IPS DF 19.7 (cell line): ENCODE data around the gene DYNLT1.
"Not testable (repeated sequence)": the region's sequence is repeated elsewhere in the genome, so short reads cannot be mapped to it uniquely, and the experiment has no call there.

ENCODE experiments used
- DNase-seq: peaks from one replicate; pipeline ENCODE4 v3.0.0-alpha.2; 2013; ENCODE audit warnings: low read depth, low spot score

The DYNLT1 gene

DNA sequence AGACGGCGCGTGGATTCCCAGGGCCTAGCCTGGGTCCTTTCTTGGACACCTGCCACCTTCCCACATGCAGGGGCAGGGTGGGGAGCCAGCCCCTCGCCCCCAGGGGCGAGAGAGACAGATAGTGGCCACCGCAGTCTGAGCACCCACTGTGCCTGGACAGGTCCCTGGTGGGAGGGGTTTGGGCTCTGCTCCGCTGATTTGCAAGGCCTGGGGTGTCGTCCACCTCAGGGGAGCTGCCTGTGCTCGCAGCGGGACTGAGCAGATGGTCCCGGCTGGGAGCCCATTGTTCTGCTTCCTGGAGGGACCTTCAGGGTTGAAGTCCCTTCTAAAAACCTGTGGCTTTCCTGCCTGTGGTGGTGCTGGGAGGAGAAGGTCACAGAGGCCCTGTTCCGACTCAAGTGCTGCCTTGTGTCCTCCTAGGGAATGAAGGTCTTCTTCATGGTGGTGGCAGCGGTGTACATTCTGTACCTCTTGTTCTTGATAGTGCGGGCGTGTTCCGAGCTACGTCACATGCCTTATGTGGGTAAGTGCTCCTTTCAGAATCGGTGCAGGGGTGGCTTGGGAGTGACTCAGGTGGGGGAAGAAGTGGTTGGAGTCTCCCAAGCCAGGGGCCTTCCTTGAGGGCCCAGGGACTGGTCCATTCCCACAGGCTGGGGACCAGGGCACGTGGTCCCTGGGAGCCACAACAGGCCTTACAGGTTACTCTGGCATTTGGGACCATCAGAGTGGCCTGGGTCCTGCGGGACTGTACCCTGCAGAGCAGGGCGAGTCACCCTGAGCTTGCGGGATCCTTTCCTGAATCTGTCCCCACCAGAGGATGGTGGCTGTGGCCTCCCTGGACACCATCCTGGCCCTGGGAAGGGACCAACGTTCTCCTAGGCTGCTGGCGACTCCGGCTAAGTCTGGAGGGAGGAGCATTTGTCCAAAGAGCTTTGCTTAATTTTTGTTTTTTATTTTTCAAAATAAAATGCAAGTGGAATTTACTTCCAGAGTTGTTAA is 19.6 kb downstream of the DYNLT1 start:
- DNase-seq = no peak

DNA sequence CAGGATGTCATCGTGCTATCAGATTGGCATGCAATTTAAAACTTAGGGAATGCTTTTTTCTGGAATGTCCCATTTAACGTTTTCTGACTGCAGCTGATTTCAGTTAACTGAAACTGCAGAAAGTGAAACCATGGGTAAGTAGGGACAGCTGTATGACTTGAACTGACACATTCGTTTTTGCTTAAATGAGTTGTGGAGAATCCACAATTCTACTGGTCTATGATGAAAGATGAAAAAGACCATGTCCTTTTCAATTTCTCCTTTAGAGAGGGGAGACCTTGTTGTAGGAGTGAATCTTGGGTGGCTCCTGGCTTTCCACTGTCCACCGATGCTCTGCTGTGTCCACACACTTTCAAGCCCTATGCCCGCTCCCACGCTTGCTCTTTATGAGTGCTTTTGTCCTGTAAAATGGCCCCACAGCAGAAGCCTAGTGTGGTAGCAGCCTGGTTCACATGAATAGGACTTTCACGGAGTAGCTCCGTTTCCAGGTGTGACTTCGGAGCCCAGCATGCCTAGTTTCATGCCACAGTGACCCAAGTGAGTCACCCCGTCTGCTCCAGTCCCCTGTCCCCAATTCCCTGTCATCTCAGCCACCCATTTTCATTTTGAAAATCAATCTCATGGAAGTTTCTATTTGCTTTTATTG is 21.9 kb downstream of the DYNLT1 start:
- no peak for DNase-seq

DNA sequence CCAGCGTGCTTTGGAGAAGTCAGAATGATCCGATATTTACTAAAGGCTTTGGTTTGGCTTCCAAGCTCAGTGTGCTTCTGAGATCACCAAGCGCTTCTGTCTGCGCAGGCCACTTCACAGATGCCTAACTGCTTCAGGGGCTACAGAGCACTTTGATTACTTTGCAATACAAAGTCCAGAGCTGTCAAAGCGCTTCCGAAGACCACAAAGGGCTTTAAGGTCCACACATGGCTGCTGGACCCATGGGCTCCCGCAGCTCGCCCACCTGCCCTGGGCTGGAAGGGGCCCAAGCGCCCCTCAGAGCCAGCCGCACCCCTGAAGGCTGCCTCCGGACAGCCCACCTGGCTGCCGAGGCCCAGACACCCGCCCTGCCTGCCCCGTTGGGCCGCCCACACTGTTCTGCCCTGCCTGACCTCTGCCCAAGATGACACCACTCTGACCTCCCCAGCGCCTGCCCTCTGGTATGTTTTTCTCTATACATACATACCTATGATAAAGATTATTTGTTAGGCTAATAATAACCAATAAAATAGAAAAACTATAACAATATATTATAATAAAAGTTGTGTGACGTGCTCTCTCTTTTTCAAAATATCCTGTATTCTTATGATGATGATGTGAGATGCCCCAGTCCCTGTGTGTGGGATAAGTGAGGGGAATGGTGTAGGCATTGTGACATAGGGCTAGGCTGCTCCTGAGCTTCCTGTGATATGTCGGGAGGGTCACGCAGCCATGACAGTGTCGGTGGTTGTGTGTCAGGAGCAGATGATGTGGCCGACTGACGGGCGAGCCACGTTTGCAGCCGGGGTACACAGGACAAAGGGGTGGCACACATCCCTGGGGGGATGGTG is 22.6 kb downstream of the DYNLT1 start:
- DNase-seq = no peak

DNA sequence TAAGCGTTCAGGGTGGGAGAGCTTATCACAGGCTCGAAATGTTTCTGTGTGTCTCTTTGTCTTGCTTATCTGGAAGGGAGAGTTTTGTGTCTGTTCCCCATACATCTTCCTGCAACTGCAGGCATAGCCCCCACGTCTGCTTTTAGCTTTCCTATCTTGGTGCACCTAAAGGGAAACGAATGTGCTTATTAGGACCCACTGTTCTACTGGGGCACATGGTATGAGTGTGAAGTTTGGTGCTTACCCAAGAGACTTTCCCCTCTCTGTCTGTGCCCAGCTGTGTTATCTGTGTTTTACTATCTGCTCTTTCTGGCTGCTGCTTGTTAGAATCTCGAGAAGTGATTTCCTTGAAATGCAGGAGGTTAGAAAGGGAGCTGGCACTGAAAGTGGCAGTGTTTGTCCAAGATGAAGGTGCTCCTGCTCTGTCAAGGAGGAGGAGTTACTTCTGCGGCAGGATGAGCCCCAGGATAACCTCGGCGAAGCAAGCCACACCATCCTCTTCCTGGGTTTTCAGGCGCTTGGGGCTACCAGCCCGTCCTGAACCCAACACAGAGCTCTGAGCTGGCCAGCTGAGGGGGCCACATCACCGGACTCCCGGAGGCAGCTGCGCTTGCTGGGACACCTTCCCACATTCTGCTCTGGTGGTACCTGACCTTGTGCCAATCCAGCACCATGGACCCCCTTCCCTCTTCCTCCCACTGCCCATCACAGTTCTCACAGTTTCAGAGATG is 23.4 kb downstream of the DYNLT1 start:
- no peak for DNase-seq

DNA sequence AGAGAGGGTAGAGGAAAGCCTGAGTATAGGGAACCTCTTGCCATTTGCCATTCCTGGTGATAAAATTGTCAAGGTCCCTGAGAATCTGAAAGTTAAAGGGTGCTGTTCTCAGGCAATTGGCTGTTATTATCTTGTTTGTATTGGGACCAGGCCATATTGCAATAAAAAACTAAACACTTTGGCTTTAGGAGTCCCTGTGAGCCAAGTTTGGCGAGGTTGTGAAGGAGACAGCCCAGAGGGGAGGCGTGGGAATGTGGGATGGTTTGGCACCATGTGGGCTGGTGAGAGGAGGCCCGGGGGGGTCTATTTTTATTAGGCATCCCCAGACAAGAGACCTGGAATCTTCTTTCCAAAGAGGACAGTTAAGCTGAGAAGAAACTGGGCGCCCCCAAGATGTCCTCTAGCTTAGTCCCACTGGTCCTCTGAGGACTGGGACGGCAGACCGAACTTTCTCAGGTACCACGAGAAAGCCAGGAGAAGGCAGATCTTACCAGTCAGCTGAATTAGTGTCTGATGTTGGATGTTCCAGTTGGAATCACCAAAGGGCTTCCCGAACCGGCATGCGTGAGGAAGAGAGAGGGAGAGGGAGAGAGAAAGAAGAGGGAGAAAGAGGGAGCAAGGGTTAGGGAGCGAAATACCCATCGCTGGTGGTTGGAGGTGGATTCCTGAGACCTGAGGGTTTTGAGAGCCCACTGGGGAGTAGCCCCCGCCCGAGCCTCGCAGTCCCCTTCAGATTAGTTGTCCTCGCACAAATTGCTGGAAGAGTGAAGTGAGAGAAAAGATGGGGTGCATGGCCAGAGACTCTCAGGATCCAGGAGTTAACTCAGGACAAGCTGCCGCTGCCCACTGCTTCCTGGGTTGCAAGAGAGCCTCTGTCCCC is 24.4 kb downstream of the DYNLT1 start:
- no peak for DNase-seq

DNA sequence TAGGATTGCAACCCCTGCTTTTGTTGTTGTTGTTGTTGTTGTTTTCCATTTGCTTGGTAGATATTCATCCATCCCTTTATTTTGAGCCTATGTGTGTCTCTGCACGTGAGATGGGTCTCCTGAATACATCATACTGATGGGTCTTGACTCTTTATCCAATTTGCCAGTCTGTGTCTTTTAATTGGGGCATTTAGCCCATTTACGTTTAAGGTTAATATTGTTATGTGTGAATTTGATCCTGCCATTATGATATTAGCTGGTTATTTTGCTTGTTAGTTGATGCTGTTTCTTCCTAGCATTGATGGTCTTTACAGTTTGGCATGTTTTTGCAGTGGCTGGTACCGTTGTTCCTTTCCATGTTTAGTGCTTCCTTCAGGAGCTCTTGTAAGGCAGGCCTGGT is 26.3 kb downstream of the DYNLT1 start:
- DNase-seq = not testable (repeated sequence)

DNA sequence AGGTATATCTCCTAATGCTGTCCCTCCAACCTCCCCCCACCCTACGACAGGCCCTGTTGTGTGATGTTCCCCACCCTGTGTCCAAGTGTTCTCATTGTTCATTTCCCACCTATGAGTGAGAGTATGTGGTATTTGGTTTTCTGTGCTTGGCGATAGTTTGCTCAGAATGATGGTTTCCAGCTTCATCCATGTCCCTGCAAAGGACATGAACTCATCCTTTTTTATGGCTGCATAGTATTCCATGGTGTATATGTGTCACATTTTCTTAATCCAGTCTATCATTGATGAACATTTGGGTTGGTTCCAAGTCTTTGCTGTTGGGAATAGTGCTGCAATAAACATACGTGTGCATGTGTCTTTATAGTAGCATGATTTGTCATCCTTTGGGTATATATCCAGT is 29.9 kb downstream of the DYNLT1 start:
- DNase-seq = not testable (repeated sequence)

DNA sequence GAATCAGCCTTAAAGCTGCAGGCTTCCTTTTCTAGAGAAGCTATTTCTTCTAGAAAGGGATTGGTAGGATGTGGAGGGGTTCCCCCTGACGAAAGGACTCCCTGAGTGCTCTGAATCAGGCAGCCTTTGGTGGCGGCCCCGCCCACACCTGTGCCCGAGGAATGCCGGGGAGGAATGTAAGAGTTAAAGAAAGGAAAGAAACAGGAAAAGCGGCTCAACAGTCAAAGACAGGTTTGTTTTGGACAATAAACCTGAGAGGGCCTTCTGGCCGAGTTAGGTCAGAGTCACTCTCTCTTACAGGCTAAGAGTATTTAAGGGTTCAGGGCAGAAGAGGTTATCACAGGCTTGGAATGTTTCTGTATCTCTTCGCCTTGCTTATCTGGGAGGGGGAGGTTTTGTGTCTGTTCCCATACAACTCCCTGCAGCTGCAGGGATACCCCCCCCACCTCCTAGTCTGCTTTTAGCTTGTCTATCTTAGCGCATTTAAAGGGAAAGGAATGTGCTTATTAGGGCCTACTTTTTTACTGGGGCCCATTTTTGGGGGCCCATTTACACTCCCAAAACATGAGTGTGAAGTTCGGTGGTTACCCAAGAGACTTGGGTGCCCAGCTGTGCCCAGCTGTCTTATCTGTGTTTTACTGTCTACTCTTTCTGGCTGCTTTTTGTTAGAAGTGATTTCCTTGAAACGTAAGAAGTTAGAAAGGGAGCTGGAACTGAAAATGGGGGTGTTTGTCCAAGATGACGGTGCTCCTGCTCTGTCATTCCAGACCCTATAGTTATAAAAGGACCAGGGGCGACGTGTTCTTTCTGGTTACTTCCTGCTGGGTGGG is 32.8 kb downstream of the DYNLT1 start:
- peak; percentile 59 for DNase-seq

DNA sequence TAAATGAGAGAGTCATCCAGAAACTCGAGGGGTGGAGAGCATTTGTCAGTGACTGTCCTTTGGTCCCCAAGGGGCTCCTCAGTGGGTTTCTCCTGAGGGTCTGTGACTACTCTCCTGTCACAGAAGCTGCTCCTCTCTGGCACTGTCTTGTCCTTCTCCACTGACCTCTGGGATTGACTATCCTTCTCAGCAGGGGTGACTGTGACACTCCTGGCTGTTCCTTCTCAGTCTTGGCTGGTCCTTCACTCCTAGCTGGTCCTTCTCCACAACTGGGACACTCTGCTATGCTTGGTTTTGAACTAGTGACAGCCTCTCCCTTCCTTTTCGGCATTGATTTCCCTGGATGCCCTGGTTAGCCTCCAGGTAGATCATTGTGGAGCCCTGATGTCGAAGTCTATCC is 33.5 kb downstream of the DYNLT1 start:
- no peak for DNase-seq

DNA sequence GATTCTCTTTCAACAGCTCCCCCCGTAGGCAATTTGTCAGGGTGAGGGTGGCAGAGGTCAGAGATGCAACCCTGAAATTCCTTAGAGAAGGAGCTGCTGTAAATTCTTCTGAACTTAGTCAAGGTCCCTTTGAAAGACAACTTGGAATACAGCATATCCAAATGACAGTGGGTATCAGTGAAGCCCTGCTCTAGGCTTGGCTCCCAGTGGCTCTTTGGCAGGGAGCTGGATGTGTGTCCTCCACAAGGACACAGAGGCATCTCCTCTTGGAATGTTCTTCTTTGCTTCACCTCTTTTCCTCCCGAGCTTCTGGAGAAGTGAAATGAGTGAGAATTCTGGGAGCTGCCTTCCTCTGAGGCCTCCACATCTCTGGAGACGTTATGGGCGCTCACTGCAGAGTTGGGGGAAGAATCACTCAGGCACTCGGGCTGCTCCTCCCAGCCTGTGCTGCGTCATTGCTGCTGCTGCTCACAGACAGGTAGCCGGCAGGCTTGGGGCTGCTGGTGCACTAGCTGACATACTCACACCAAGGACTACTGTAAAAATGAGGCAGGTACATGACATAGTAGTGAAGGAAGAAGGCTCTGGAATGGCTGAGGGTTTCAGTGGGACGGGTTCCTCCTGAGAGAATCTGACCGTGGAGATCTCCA is 34.1 kb downstream of the DYNLT1 start:
- DNase-seq = no peak

DNA sequence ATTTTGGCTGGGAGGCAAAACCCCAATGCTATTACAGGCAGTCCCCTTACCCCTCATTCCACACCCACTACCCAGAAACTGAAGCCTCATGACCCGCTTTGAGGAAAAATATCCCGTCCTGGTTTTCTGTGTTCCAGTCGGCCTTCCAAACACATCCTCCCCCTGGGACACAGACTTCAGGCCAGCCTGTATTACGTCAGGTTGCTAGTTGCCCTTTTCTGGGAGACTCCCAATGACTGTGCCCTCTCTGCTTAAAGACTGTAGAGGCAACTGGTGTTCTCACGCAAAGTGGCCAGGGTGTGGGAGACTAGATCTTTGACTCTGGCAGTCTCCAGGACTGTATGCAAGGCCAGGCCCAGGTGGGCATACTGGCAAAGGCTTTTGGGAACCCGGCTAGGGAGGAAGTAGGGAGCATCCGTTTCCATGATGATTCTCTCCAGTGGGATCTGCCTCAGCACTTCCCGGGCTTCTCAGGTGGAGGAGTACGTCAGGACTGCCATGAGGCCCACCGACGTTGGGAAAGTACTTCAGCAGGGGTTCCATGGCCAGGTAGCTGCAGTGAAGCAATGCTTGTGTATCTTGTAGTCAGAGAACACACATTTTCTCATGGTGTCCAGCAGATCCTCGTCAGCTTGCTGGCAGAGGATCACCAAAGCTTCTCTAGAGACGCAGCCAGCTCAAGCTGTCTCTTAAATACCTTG is 34.9 kb downstream of the DYNLT1 start:
- no peak for DNase-seq

DNA sequence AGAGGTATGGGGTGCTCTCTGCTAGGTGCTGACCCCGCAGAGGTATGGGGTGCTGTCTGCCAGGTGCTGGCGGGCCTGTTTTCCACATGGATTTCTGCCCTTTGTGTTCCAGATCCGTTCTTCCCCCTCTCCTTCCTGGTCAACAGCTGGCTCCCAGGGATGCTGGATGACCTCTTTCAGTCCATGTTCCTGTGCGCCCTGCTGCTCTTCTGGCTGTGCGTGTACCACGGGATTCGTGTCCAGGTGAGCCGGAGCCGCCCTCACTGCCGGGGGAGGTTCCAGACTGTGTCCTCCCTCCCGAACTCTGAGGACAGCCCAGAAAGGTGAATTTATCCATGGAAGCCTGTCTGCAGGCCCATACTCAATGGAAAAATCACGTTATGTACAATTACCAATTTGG is 36.3 kb downstream of the DYNLT1 start:
- DNase-seq = no peak

DNA sequence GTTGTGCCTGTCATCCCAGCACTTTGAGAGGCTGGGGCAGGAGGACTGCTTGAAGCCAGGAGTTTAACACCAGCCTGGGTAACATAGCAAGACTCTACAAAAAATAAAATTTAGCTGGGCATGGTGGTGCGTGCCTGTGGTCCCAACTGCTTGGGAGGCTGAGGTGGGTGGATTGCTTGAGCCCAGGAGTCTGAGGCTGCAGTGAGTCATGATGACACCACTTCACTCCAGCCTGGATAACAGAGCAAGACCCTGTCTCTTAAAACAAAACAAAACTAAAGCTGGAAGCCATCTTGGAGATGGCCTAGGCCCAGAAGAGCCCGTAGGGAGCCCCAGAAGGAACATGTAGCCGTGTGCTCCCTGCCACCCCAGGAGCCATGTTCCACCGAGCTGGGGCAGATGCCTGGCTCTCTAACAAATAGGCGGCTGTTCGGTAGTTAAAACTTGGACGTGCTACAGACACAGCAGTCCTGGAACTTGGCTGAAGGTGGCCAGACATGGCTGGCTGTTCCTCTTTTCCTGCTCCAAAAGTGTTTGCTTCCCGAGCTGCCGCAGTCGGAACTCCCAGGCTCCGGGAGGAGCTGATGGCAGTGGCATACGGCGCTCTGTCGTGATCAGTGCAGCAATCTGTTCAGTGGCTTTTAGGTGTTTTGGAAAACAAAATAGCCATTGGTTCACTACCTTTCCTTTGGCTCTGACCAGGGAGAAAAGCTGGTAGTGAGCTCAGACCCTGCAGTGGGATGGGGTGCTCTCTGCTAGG is 37.0 kb downstream of the DYNLT1 start:
- DNase-seq = no peak

DNA sequence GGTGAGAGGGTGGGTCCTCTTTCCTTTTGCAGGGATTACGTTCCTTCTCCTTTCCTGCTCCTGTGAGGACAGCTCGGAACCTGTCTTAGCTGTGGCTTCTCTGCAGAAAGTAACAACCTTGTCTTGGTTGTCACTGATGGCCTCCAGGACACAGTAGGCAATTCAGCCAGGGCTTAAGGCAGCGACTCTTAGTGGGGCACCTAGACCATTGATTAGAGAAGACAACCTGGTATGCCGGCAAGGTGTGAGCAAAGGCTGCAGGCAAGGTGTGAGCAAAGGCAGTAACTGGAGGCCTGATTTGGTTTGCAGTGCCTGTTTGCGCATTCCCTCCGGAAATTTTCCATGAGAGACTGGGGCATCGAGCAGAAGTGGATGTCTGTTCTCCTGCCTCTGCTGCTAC is 37.6 kb downstream of the DYNLT1 start:
- no peak for DNase-seq

DNA sequence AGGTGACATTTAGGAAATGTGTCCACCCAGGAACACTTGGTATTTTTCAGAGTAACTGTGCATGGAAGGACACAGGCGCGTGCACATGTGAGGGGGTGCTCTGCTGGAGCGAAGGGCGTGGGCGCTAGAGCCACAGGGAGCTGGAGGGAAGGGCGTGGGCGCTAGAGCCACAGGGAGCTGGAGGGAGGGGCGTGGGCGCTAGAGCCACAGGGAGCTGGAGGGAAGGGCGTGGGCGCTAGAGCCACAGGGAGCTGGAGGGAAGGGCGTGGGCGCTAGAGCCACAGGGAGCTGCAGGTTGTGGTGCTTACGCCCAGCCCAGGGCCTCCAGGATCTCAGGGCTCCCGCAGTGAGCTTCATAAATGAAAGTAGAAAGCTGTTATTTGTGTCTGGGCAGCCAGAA is 38.5 kb downstream of the DYNLT1 start:
- DNase-seq = not testable (repeated sequence)

DNA sequence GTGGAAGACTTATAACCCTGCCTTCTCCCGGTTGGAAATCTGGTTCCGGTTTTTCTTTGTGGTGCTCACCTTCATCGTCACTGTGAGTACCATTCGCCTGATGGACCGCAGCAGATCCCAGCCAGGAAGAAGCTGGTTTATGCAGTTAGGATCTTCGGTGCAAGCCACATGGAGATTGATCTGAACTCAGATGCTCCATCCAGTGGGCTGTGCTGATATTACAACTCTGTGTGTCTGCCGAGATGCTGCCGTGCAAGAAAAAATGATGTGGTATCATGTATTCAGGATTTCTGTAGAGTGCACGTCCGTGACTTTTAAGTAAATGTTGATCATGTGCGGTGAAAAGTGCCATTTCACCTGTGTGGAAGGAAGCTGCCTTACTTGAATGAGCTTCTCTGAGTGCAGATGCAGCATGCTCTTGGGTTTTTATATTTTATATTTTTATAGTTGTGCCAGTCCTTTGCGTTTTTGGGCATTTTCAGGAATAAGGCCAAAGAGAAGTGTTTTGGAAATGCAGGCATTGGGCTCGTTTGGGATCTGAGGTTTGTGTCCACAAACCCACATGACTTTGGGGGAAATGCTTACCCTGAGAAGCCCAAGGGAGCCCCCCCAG is 39.2 kb downstream of the DYNLT1 start:
- DNase-seq = peak; percentile 72

DNA sequence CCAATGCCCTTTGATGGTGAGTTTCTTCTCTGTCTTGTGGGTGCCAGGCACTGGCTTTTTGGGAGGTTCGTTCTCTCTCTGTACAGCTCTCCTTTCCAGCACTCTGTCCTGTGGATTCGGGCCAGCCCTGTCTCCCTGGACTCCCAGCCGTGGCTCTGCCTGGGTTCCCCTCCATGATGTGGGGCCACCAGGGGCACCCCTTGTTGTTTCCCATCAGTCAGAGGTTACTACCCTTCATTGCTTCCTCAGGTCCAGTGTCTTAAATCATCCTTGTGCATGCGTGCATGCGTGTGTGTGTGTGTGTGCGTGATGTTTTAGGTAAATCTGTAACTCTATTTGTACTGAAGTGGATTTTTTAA is 40.5 kb downstream of the DYNLT1 start:
- DNase-seq = no peak
